Ecto neural progenitor cell (in vitro differentiated cells): ENCODE measurements around the gene MYG1.
A peak's percentile ranks its signal among the peaks of the same experiment; 100 is the strongest.
"Not testable (repeated sequence)": the region's sequence is repeated elsewhere in the genome, so short reads cannot be mapped to it uniquely, and the experiment has no call there.

Experiments used
- DNase-seq: peaks from one replicate; pipeline ENCODE4 v3.0.0-alpha.2; 2018; ENCODE audit warnings: low spot score

MYG1 gene

DNA sequence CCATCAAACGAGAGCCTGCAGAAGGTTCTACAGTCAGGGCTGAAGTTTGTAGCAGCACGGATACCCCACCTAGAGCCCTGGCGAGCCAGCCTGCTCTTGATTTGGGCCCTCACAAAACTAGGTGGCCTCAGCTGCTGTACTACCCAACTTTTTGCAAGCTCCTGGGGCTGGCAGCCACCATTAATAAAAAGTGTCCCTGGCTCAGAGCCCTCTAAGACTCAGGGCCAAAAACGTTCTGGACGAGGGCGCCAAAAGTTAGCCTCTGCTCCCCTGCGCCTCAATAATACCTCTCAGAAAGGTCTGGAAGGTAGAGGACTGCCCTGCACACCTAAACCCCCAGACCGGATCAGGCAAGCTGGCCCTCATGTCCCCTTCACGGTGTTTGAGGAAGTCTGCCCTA, 13.0 kb upstream of the MYG1 start:
- DNase-seq: no peak

DNA sequence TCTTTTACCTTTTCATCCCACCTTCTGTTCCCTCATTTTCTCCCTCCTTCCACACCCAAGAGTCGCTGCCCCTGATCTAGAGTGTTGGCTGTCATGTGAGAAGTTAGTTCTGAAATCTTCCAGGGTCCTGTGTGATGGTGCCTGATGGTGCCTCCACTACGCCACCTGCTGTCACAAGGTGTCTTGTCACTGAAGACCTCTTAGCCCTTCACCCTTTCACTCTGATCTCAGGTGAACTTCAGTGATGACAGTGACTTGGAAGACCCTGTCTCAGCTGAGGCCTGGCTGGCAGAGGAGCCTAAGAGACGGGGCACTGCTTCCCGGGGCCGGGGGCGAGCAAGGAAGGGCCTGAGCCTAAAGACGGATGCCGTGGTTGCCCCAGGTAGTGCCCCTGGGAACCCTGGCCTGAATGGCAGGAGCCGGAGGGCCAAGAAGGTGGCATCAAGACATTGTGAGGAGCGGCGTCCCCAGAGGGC, 11.7 kb upstream of the MYG1 start:
- DNase-seq: peak; percentile 72

DNA sequence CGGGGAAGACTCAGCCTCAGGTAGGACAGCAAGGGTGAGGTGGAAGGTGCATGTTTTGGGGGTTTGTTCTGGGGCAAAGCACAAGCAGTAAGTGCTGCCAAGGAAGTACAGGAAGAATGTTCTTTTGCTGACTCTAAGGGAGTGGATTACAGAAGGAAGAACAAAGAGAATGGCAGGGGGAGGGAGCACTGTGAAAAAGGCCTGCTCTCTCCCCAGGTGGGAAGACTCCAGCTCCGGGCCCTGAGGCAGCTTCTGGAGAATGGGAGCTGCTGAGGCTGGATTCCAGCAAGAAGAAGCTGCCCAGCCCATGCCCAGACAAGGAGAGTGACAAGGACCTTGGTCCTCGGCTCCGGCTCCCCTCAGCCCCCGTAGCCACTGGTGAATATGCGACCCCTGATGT, 11.2 kb upstream of the MYG1 start:
- DNase-seq: no peak

DNA sequence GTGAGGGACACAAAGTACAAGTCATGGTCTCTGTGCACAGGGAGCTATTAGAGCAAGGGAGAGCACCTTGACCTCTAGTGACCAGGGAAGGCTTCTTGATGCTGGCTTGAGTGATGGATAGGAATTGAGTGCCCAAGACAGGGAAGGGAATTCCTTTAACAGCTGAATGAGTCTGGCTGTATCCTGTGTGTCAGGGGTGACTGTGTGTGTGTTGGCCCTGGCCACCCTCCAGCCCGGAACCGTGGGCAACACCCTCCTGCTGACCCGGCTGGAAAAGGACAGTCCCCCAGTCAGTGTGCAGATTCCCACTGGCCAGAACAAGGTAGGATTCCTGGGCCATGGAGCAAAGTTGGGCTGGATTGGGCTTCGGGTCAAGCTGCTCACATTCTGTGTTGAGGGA, 9.6 kb upstream of the MYG1 start:
- no peak for DNase-seq

DNA sequence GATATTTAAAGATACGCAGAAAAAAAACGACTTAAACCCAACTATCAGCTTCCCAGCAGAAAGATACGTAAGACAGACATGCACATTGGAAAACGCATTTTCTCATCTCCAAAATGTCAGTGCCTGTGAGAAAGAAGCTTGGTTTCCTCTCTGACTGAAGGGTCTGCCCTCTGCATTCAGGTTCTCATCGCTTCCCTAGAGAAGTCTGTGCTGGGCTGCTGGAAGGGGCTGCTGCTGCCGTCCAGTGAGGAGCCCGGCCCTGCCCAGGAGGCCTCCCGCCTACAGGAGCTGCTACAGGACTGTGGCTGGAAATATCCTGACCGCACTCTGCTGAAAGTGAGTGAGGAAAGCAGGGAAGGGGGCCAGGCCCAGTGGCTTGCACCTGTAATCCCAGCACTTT, 8.8 kb upstream of the MYG1 start:
- DNase-seq: no peak

DNA sequence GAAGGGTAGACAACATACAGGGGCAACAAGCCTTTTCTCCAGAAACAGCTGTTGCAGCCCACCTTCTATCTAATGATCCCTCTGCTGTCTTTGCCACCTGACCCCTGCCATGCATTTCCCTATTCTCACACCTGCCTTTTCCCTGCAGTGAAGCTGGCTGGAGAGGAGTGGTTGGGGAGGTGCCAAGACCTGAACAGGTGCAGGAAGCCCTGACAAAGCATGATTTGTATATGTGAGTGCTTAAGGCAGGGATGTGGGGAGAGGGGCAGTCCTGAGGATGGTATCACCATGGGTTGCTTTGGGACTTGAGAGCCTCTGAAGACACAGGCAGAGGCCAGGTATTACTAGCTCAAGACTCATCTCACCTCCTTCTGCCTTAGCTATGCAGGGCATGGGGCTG, 7.1 kb upstream of the MYG1 start:
- no peak for DNase-seq

DNA sequence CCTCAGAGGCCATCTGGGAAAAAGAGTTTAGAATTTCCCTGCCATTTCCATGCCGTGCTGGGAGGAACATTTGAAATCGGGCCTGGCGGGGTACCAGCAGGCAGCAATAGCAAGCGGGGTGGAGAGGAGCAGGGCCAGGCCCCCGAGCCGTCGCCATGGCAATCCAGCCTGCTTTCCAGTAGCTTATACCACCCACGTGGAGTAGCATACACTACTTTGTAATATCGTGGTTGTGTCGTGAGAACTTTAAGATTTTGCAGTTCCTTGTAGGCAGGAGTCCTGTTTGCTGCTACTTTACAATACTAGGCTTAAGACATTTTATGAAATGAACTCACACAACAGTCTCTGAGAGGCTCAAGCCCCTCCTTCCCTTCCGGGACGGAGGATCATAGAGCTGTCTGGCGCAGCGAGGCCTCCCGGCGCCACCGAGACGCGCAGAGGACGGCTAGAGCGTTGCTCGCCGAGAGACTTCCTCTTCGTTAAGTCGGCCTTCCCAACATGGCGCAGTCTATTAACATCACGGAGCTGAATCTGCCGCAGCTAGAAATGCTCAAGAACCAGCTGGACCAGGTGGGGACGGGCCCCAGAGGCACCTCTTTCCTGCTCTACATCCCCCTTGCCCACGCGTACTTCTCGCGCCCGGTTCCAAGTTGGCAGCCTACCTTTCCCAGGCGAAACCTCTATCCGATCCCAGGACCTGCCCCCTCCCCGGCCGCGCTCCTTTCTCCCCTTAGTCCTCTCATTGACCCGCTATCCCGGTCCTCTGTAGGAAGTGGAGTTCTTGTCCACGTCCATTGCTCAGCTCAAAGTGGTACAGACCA, 4.2 kb upstream of the MYG1 start, which contains the start of gene PFDN5:
Gene PFDN5, plus strand, starts transcription at position 473 of the 821 bp plus-strand sequence. Its CDS starts 26 bp downstream, at position 499.
- peak; percentile 94 for DNase-seq

DNA sequence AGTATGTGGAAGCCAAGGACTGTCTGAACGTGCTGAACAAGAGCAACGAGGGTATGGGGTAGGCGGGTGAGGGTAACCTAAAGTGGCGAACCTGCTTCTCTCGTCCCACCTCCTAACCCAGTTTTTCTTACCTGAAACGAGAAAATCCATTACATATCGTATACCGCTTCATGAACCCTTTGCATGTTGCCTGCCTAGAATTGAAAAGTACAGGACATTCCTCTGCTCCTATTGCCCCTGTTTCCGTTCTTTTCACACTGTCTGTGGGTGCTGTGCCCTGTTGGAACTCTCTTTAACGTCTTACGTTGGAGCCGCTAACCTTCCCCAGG, 3.6 kb upstream of the MYG1 start:
- no peak for DNase-seq

DNA sequence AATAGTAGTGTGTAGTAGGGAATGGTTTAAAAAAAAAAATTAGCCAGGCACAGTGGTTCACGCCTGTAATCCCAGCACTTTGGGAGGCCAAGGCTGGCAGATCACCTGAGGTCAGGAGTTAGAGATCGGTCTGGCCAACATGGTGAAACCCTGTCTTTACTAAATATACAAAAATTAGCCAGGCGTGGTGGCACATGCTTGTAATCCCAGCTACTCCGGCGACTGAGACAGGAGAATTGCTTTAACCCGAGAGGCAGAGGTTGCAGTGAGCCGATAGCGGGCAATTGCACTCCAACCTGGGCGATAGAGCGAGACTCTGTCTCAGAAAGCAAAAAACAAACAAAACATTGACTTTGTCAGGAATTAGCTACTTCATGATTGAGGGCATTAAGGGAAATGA, 2.4 kb upstream of the MYG1 start:
- DNase-seq: not testable (repeated sequence)

DNA sequence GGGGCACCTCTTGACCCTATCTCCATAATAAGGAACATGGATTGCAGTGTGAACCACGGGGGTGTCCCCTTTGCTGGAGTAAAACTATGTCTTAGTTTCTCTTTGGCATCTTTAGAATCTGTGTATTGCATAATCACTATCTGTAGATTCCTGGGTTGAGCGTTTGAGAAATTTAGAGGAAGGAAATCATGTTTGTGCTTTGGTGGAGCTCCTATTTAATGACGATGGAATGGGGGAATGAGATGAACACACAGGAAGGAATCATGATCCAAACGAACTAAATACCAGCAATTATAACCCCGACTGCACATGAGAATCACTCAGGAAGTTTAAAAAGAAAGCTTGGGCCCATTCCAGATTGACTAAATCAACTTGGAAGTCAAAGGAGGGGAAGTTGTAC, 1.3 kb upstream of the MYG1 start:
- no peak for DNase-seq

DNA sequence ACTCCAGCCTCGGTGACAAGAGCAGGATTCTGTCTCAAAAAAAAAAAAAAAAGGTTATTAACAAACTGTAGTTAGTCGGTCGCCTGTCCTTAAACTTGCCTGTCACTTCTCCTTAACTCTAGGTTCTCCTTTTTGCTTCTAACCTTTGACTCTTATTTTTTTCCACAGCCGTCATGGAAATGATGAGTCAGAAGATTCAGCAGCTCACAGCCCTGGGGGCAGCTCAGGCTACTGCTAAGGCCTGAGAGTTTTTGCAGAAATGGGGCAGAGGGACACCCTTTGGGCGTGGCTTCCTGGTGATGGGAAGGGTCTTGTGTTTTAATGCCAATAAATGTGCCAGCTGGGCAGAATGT, 418 bp upstream of the MYG1 start:
- no peak for DNase-seq

DNA sequence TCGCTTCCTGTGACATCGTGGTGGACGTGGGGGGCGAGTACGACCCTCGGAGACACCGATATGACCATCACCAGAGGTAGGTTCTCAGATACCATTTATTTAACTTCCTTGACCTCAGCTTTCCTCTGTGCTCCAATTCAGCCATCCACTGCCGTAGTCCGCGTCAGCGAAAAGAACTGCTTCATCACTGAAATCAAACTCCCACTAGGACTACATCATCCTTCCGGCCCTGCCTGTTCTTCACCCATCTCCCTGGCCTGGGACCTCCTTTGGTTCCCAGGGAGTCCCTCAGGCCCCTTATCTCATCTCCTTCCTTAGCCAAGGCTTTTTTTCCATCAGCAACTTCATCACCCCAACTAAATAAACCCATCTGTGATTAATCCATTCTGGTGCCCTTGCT, 692 bp downstream of the MYG1 start:
- no peak for DNase-seq

DNA sequence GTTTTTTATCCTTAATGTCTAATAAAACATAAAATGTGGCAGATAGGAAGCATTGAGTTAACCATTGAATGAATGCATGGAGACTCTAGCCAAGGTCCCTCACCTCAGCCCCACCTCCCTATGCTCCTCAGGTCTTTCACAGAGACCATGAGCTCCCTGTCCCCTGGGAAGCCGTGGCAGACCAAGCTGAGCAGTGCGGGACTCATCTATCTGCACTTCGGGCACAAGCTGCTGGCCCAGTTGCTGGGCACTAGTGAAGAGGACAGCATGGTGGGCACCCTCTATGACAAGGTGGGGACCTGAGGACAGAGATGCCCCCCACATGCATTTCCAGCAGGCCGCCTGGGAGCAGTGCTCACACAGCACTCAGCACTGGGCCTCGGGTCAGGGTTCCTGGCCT, 3.4 kb downstream of the MYG1 start:
- no peak for DNase-seq

DNA sequence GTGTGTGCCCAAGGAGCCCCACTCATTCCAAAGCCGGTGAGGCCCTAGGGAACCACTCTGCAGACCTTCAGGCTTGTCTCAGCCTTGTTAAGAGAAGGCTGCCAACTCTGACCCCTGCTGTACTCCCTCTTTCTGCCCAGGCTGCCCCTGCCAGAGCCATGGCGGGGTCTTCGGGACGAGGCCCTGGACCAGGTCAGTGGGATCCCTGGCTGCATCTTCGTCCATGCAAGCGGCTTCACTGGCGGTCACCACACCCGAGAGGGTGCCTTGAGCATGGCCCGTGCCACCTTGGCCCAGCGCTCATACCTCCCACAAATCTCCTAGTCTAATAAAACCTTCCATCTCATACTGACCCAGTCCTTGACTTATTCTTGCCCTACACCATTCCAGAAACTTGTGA, 7.3 kb downstream of the MYG1 start:
- no peak for DNase-seq

DNA sequence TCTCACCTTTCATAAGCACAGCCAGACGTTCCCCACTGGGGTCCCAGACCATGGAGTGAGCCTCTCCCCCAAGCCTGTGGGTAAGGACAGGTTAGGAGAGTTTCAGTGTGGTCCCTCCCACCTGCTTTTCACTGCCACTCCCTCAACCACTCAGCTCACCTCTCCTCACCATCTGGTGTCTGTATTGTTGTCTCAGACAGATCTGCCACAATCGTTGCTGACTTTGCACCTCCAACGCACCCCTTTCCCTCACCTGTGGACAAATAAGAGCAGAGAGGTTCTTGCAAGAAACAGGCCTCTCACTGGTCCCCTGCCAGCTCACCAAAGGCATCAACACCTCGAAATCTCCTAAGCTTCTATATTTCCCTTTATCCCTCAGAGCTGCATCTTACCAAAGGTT, 8.8 kb downstream of the MYG1 start:
- no peak for DNase-seq

DNA sequence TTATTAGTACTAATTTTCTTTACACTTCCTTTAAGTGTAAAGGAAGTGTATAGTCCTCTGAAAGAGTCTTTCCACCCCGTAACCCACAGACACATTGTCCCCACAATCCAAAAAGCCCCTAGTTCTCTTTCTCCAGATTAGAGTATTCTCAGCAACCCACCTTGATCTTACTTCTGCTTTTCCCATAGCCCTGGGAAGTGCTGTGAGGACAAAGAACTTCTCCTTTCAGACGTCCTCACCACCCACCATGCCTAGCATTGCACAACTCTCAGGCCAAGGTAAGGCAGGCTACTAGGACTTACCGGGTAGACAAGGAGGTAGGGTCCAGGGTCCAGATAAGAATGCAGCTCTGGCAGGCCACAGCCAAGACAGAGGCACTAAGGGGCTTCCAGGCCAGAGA, 14.5 kb downstream of the MYG1 start:
- DNase-seq: no peak

DNA sequence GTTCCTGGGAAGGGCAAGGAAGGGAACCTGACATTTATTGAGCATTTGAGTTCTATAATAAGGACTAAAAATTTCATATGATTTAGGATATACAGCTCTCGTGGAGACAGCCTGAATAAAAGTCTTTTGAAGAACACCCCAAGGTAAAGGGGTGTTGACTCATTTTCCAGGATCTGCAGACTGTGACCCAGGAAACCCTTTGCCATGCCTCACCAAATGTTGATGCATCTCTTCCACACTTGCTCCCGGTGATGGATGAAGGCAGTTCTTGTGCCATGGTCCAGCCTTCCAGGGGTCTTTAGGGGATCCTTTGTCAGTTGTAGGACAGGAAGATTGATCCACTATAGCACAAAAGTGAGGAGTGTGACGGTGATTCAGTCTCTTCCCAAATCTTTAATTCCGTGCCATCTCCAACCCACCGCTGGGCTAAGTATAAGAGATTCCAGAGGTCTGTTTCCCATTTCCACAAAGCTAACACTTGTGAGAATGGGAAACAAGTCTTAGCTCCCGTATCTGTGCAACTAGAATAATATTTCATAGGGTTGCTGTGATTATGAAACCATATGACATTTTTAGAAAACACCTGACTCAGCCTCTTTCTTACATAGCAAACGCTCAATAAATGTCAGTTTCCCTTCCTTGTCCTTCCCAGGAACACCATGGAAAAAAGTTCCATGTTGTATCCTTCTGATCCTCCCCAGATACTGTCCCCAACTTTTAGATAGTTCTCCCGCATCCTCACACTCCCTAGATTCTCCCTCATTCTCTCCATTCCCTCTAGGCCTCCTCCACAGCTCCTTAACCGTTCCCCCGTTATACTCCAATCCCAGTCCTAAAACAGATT, 21.1 kb downstream of the MYG1 start:
- no peak for DNase-seq

DNA sequence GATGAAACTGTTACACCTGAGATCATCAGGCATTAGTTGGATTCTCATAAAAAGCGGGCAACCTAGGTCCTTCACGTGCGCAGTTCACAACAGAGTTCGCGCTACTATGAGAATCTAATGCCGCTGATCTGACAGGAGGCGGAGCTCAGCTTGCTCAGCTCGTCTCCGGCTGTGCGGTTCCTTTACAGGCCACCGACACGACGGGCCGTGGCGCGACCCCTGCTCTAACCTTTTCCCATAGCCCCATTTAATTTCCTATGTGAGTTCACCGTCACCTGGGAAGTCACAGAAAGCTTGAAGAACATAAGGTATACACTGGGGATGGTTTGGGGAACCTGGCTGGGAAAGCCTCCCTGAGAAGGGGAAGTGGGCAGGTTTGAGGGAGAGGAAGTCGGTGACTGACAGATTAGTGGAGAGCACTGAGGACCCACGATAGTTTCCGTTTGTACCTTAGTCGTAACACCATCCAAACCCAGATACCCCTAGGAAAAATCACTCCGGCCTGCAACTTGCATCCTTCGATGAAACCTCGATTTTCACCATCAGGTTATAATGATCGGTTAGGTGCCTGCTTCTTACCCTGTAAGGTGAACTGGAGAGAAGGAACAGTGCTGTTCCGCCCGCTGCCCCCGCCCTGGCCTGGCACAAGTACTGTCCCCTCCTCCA, 24.8 kb downstream of the MYG1 start:
- DNase-seq: peak; percentile 76

DNA sequence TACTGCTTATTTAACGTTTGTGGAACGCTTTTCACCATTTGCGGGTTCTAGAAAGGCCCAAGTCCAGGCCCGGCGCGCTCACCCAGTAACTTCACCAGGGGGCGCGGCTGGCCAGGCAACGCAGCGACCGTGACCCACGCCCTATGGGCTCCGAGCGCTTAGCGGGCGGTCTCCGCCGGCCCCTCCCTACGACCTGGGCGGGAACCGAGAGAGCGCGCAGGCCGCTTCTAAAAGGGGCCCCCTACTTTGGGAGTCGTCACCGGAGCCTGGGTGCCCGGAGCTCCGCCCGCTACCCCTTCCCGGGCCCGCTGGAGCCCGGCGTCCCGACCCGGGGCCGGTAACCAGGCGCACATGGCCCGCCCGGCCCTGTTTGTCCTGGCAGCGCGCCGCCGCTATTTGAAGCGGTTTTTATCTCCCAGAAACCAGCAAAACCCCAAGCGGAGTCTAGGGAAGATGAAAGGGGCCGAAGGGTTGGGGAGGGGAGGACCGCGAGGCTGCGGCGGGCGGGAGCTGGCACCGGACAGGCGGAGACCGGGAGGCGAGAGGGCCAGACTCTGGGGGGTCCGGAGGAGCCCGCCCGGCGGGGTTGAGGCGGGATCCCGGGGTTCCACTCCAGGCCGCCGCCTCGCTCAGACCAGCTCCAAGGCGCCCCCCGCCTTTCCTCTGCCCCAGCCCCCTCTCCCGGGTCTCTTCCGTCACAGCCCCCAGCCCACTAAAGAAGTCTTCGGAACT, 25.4 kb downstream of the MYG1 start:
- peak; percentile 92 for DNase-seq

DNA sequence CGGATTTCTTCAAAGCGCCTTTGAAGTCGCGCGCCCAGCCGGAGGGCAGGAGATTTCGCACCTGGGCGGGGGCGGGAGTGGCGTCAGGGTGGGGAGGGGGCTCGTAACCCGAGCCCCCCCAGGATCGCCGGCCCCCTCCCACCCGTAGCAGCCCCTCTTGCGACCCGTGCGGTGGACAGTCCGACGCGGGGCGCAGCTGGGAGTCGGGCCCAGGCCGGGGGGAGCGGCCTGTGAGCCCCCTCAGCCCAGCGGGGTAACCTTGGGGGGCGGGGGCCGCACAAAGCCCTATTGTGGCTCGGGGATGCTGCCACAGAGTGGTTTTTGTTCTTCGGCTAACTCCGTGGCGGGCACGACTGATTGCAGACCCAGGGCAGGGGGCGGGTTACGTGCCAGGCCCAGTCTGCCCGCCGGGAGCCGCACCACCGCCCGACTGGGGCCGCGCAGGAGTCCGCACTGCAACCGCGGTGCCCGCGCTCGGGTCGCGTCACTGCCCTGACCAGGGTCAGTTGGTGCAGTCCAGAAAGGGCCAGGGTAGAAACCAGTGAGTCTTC, 26.1 kb downstream of the MYG1 start:
- peak; percentile 80 for DNase-seq

DNA sequence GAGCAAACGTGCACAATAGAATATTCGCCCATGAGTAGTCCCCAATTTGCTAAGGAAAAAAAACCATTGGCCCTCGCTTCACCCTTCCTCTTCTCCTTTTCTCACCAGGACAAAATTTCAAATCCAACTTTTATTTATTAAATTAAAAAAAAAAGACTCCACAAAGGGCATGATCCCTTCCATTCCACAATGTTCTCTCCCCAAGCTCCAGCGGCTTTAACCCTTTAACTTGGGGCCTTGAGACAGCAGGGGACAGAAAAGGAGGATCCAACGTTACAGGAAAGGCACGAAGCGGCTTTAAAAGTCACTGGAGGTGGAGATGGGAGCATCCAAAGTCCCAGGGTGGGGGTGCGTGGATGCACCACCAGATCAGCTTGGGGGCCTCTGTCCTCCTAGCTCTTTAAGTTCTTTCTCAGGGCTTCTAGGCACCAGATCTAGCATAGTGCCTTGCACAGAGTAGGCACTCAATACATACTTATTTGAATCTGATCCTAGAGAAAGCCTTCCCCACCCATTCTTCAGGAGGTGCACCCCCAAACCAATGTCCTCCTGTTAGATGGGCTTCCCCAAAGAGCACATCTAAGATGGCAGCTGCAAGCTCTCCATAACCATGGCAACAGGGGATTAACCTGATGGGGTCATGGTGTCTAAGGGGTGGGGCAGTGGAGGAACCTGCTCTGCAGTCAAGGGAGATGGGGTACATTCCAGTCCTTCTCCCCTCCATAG, 27.1 kb downstream of the MYG1 start:
- no peak for DNase-seq
